Measurements from ENCODE around the gene MSI2.

Gene MSI2

GRCh38 chr17:57670769-57671569 is 414.6 kb downstream of the MSI2 start:
- Histone ChIP-seq H3K36me3 (ENCODE audit: control insufficient read depth, insufficient read depth, low read length) (no peaks in the 10 kb centered on the region), H3K4me1 (ENCODE audit: control insufficient read depth, insufficient read depth, low read length) (no peaks in the 10 kb centered on the region), H3K9me3 (ENCODE audit: control insufficient read depth, insufficient read depth, low read length) (no peaks in the 10 kb centered on the region), H3K4me3 (ENCODE audit: low read length) (no peak overlapping the region), H3K27me3 (ENCODE audit: control insufficient read depth, insufficient read depth, low read length) (no peaks in the 10 kb centered on the region), H3K27ac (ENCODE audit: low read length) (no peak overlapping the region)
- DNase-seq (ENCODE audit: low read depth, low spot score) = no peak
- no CpG with 5 or more reads among the region's 8 CpGs for WGBS (ENCODE audit: insufficient coverage, insufficient read length)

- Histone ChIP-seq H3K27ac (ENCODE audit: low read length) (no peak overlapping the region), H3K4me3 (ENCODE audit: low read length) (no peak overlapping the region), H3K9me3 (ENCODE audit: control insufficient read depth, insufficient read depth, low read length) (no peaks in the 10 kb centered on the region), H3K4me1 (ENCODE audit: control insufficient read depth, insufficient read depth, low read length) (no peaks in the 10 kb centered on the region), H3K27me3 (ENCODE audit: control insufficient read depth, insufficient read depth, low read length) (no peaks in the 10 kb centered on the region), H3K36me3 (ENCODE audit: control insufficient read depth, insufficient read depth, low read length) (no peaks in the 10 kb centered on the region)
- WGBS (ENCODE audit: insufficient coverage, insufficient read length) = no CpG with 5 or more reads among the region's 21 CpGs
- DNase-seq (ENCODE audit: low read depth, low spot score) = peak; percentile 64
Observed at GRCh38 chr17:57671667-57672632, 415.6 kb downstream of the MSI2 start.

GRCh38 chr17:57672971-57673370 is 416.6 kb downstream of the MSI2 start:
- H3K27me3 ChIP-seq (ENCODE audit: control insufficient read depth, insufficient read depth, low read length) = no peaks in the 10 kb centered on the region
- no peaks in the 10 kb centered on the region for H3K9me3 ChIP-seq (ENCODE audit: control insufficient read depth, insufficient read depth, low read length)
- H3K4me1 ChIP-seq (ENCODE audit: control insufficient read depth, insufficient read depth, low read length) = no peaks in the 10 kb centered on the region
- no CpG with 5 or more reads among the region's 4 CpGs for WGBS (ENCODE audit: insufficient coverage, insufficient read length)
- no peak overlapping the region for H3K4me3 ChIP-seq (ENCODE audit: low read length)
- H3K36me3 ChIP-seq (ENCODE audit: control insufficient read depth, insufficient read depth, low read length) = no peaks in the 10 kb centered on the region
- no peak overlapping the region for H3K27ac ChIP-seq (ENCODE audit: low read length)
- DNase-seq (ENCODE audit: low read depth, low spot score) = no peak

GRCh38 chr17:57674894-57675293 is 418.6 kb downstream of the MSI2 start:
- Histone ChIP-seq H3K9me3 (ENCODE audit: control insufficient read depth, insufficient read depth, low read length) (no peaks in the 10 kb centered on the region), H3K27ac (ENCODE audit: low read length) (no peak overlapping the region), H3K27me3 (ENCODE audit: control insufficient read depth, insufficient read depth, low read length) (no peaks in the 10 kb centered on the region), H3K4me3 (ENCODE audit: low read length) (no peak overlapping the region), H3K36me3 (ENCODE audit: control insufficient read depth, insufficient read depth, low read length) (no peaks in the 10 kb centered on the region), H3K4me1 (ENCODE audit: control insufficient read depth, insufficient read depth, low read length) (no peaks in the 10 kb centered on the region)
- WGBS (ENCODE audit: insufficient coverage, insufficient read length) = no CpG with 5 or more reads among the region's 22 CpGs
- no peak for DNase-seq (ENCODE audit: low read depth, low spot score)

GRCh38 chr17:57675427-57676387 is 419.4 kb downstream of the MSI2 start:
- no peak for DNase-seq (ENCODE audit: low read depth, low spot score)
- H3K36me3 ChIP-seq (ENCODE audit: control insufficient read depth, insufficient read depth, low read length) = no peaks in the 10 kb centered on the region
- H3K4me3 ChIP-seq (ENCODE audit: low read length) = no peak overlapping the region
- no CpG with 5 or more reads among the region's 24 CpGs for WGBS (ENCODE audit: insufficient coverage, insufficient read length)
- H3K27me3 ChIP-seq (ENCODE audit: control insufficient read depth, insufficient read depth, low read length) = no peaks in the 10 kb centered on the region
- H3K27ac ChIP-seq (ENCODE audit: low read length) = no peak overlapping the region
- H3K4me1 ChIP-seq (ENCODE audit: control insufficient read depth, insufficient read depth, low read length) = no peaks in the 10 kb centered on the region
- no peaks in the 10 kb centered on the region for H3K9me3 ChIP-seq (ENCODE audit: control insufficient read depth, insufficient read depth, low read length)

- no peaks in the 10 kb centered on the region for H3K4me1 ChIP-seq (ENCODE audit: control insufficient read depth, insufficient read depth, low read length)
- no peaks in the 10 kb centered on the region for H3K27me3 ChIP-seq (ENCODE audit: control insufficient read depth, insufficient read depth, low read length)
- no peak for DNase-seq (ENCODE audit: low read depth, low spot score)
- no CpG with 5 or more reads among the region's 7 CpGs for WGBS (ENCODE audit: insufficient coverage, insufficient read length)
- no peak overlapping the region for H3K27ac ChIP-seq (ENCODE audit: low read length)
- no peaks in the 10 kb centered on the region for H3K9me3 ChIP-seq (ENCODE audit: control insufficient read depth, insufficient read depth, low read length)
- H3K36me3 ChIP-seq (ENCODE audit: control insufficient read depth, insufficient read depth, low read length) = no peaks in the 10 kb centered on the region
- no peak overlapping the region for H3K4me3 ChIP-seq (ENCODE audit: low read length)
Observed at GRCh38 chr17:57676543-57676942, 420.2 kb downstream of the MSI2 start.

GRCh38 chr17:57677301-57677700 is 421.0 kb downstream of the MSI2 start:
- Histone ChIP-seq H3K9me3 (ENCODE audit: control insufficient read depth, insufficient read depth, low read length) (no peaks in the 10 kb centered on the region), H3K27ac (ENCODE audit: low read length) (no peak overlapping the region), H3K27me3 (ENCODE audit: control insufficient read depth, insufficient read depth, low read length) (no peaks in the 10 kb centered on the region), H3K4me3 (ENCODE audit: low read length) (no peak overlapping the region), H3K36me3 (ENCODE audit: control insufficient read depth, insufficient read depth, low read length) (no peaks in the 10 kb centered on the region), H3K4me1 (ENCODE audit: control insufficient read depth, insufficient read depth, low read length) (no peaks in the 10 kb centered on the region)
- no CpG with 5 or more reads among the region's 5 CpGs for WGBS (ENCODE audit: insufficient coverage, insufficient read length)
- DNase-seq (ENCODE audit: low read depth, low spot score) = no peak

GRCh38 chr17:57677858-57678257 is 421.5 kb downstream of the MSI2 start:
- H3K27me3 ChIP-seq (ENCODE audit: control insufficient read depth, insufficient read depth, low read length) = no peaks in the 10 kb centered on the region
- H3K4me3 ChIP-seq (ENCODE audit: low read length) = no peak overlapping the region
- no peaks in the 10 kb centered on the region for H3K36me3 ChIP-seq (ENCODE audit: control insufficient read depth, insufficient read depth, low read length)
- no peaks in the 10 kb centered on the region for H3K4me1 ChIP-seq (ENCODE audit: control insufficient read depth, insufficient read depth, low read length)
- no CpG with 5 or more reads among the region's 6 CpGs for WGBS (ENCODE audit: insufficient coverage, insufficient read length)
- no peak for DNase-seq (ENCODE audit: low read depth, low spot score)
- no peaks in the 10 kb centered on the region for H3K9me3 ChIP-seq (ENCODE audit: control insufficient read depth, insufficient read depth, low read length)
- no peak overlapping the region for H3K27ac ChIP-seq (ENCODE audit: low read length)

- DNase-seq (ENCODE audit: low read depth, low spot score) = no peak
- Histone ChIP-seq H3K9me3 (ENCODE audit: control insufficient read depth, insufficient read depth, low read length) (no peaks in the 10 kb centered on the region), H3K27me3 (ENCODE audit: control insufficient read depth, insufficient read depth, low read length) (no peaks in the 10 kb centered on the region), H3K36me3 (ENCODE audit: control insufficient read depth, insufficient read depth, low read length) (no peaks in the 10 kb centered on the region), H3K4me1 (ENCODE audit: control insufficient read depth, insufficient read depth, low read length) (no peaks in the 10 kb centered on the region), H3K4me3 (ENCODE audit: low read length) (no peak overlapping the region), H3K27ac (ENCODE audit: low read length) (no peak overlapping the region)
Observed at GRCh38 chr17:57678393-57678792, 422.1 kb downstream of the MSI2 start.

GRCh38 chr17:57679356-57679755 is 423.0 kb downstream of the MSI2 start:
- no peaks in the 10 kb centered on the region for H3K4me1 ChIP-seq (ENCODE audit: control insufficient read depth, insufficient read depth, low read length)
- H3K27ac ChIP-seq (ENCODE audit: low read length) = no peak overlapping the region
- no peaks in the 10 kb centered on the region for H3K9me3 ChIP-seq (ENCODE audit: control insufficient read depth, insufficient read depth, low read length)
- no peaks in the 10 kb centered on the region for H3K36me3 ChIP-seq (ENCODE audit: control insufficient read depth, insufficient read depth, low read length)
- no peaks in the 10 kb centered on the region for H3K27me3 ChIP-seq (ENCODE audit: control insufficient read depth, insufficient read depth, low read length)
- no peak overlapping the region for H3K4me3 ChIP-seq (ENCODE audit: low read length)
- WGBS (ENCODE audit: insufficient coverage, insufficient read length) = no CpG with 5 or more reads among the region's 7 CpGs
- DNase-seq (ENCODE audit: low read depth, low spot score) = no peak
